Pancreas (tissue), 10 donors: ENCODE measurements around the gene UQCC3. TPM values are rescaled to one million over a fixed set of nuclear protein-coding genes. Genes with fewer than 3 reads are reported as not detected.
A peak's percentile ranks its signal among the peaks of the same experiment; 100 is the strongest.

Experiments
- ATAC-seq, 4 donors: fragments of 200-7000 bp; cut with Tn5 transposase; one replicate each; pipeline versions ENCODE4 v1.8.0 to v1.9.1; 2020; ENCODE audit warnings: mild to moderate bottlenecking in 4 of 4, moderate library complexity in 4 of 4
- DNase-seq, 6 donors: peaks; one replicate each; pipeline ENCODE4 v3.0.0-alpha.2; 2020
- FAIRE-seq: peaks from 2 replicates; lab custom pipeline; 2012; peaks lifted over from hg19 to GRCh38; lab: Jason Lieb, UNC
- H3K27ac ChIP-seq, 4 donors: fragments of 200-600 bp; sonication (generic); 1 replicate in 3 of 4; 2 replicates in 1 of 4; pipeline versions ENCODE4 v1.5.0 to v1.8.0; 2020
- H3K27me3 ChIP-seq, 4 donors: fragments of 200-600 bp; one replicate each; pipeline ENCODE4 v1.8.0; 2021
- H3K36me3 ChIP-seq, 3 donors: fragments of 200-600 bp; sonication (generic) in 1 of 3; one replicate each; pipeline versions ENCODE4 v1.5.0 to v1.8.0; 2020 to 2021
- H3K4me1 ChIP-seq, 3 donors: fragments of 200-600 bp; one replicate each; pipeline ENCODE4 v1.8.0; 2021
- H3K4me3 ChIP-seq, 4 donors: fragments of 200-600 bp; sonication (generic) in 2 of 4; one replicate each; pipeline versions ENCODE4 v1.5.0 to v1.8.0; 2020 to 2021
- H3K9me3 ChIP-seq, 4 donors: fragments of 200-600 bp; one replicate each; pipeline ENCODE4 v1.8.0; 2021
- CTCF ChIP-seq, 4 donors: fragments of 200-600 bp; sonication (generic) in 3 of 4; IDR thresholded peaks; one replicate each; pipeline versions ENCODE4 v1.5.0 to v1.8.0; 2021; ENCODE audit warnings: antibody characterized with exemption in 4 of 4
- WGBS, 2 donors: extraction: QIAGEN DNeasy Blood & Tissue Kit; methylation state at CpG; one replicate each; pipeline ENCODE4 v1.1.7; 2013; 5-methylcytosine and 5-hydroxymethylcytosine counted together
- intact Hi-C, 3 donors: fragments of 100-400 bp; cut with DNase I; formaldehyde crosslinking; loops; one replicate each; pipeline versions ENCODE4 v1.11.1 to v1.14.2; 2022
- polyA plus RNA-seq, 2 donors: library from polyadenylated mRNA; stranded (reverse); fragments of 200-250 nt; gene quantifications; one replicate each; pipeline ENCODE4 v1.2.3, GENCODE V29; 2013
- total RNA-seq, 6 donors: library from RNA; stranded (reverse); fragmentation: NEBNext Ultra II Directional in 4 of 6; extraction: Animal tissue kit (Norgen Biotek cat#: 25700) in 4 of 6; gene quantifications; one replicate each; pipeline versions ENCODE4 v1.2.1 to v1.2.4, GENCODE V29; 2021 to 2023
- donor health status: healthy with polysubstance abuse.
- donor health status: DM: no; HTN: no; CAD: no; lungs with moderate emphysema.
- donor health status: DM: no; HTN: no; CAD: no.
- donor health status: control.
- donor health status: control.
- donor health status: Bipolar disorder and iron deficiency.
- donor health status: DM: yes; HTN: yes; CAD: no.
- donor health status: DM: no; HTN: no; CAD: no.
- donor health status: DM: no; HTN: no; CAD: no.
- donor health status: DM: yes; HTN: yes; CAD: no.

Gene UQCC3
- total and polyA plus RNA-seq, 8 donors = 3.2 to 17.3 (median 4.1) TPM

DNA sequence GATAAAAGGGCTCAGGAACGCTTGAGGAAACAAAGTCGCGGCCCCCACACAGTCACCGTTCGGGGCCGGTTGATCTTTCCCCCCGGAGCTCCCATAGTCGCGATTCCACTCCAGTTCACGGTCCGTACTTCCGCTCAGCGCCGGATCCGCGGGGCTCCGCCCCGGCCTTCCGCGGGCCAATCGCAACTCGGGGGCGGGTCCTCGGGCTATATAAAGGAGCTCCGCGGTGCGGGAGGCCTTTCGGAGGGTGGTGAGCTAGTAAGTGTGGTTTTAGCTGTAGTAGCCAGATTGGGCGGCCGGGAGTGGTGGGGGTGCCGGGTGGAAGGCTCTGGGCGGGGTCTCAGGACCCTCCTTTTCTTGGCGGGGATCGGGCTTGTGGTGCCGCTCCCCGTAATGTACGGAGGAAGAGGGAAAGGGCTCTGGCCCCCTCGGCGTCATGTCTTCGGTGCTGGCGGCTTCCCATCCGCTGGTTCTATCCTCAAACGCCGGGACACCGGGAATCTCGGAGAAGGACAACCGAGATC lies 6.3 kb upstream of the UQCC3 start, which contains the start of the genes C11orf98 and CSKMT:
Gene C11orf98 (minus strand): TSS at position 136 of the 524 bp plus-strand sequence. CDS start 41 bp downstream, at position 95.
Gene CSKMT (plus strand): TSS at position 238 of the 524 bp plus-strand sequence. CDS start 568 bp downstream, outside the sequence.
- Histone ChIP-seq H3K27ac (peak within 1 kb of the TSS; percentile 51 to 84 (median 80)), H3K27me3 (no peaks in the 10 kb centered on the region), H3K36me3 (no peaks in the 10 kb centered on the region), H3K4me3 (peak within 1 kb of the TSS; percentile 48 to 79 (median 72)), H3K9me3 (no peaks in the 10 kb centered on the region), H3K4me1 (peaks cover 0 to 32% (median 12%) of the 10 kb centered on the region in 3 donors)
- WGBS, 2 donors = 0 to 1% methylated on average over 42 to 47 of the region's 47 CpGs
- FAIRE-seq (no peak), DNase-seq (peak; percentile 92 to 98 (median 96)), ATAC-seq (peak; percentile 94 to 98 (median 96))
- TF ChIP-seq CTCF (IDR thresholded peaks at IDR 0.05) = no peak
- intact Hi-C loops = no loop called here

- DNase-seq = peak in 5 of 6 donors; percentile 56 to 85 (median 58)
Measured at GRCh38 chr11:62665599-62666258, 5.7 kb upstream of the UQCC3 start.

DNA sequence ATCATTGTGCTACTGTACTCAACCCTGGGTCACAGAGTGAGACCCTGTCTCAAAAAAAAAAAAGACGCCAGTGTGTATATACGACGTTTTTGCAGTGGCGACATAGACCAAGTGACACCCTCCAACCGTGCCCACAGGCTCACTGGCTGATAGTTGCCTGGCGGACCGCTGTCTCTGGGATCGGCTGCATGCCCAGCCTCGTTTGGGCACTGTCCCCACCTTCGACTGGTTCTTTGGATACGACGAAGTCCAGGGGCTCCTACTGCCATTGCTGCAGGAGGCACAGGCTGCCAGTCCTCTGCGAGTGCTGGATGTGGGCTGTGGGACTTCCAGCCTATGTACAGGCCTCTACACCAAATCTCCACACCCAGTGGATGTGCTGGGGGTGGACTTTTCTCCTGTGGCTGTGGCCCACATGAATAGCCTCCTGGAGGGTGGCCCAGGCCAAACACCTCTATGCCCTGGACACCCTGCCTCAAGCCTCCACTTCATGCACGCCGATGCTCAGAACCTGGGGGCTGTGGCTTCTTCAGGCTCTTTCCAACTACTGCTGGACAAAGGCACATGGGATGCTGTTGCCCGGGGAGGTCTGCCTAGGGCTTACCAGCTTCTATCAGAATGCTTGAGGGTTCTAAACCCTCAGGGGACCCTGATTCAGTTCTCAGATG lies 5.1 kb upstream of the UQCC3 start:
- ATAC-seq = no peak
- peaks cover 0 to 40% (median 18%) of the 10 kb centered on the region in 3 donors for H3K4me1 ChIP-seq

More at GRCh38 chr11:62665599-62666258, 5.7 kb upstream of the UQCC3 start:
- peak overlapping the region; percentile 51 to 84 (median 80) for H3K27ac ChIP-seq
- H3K4me3 ChIP-seq = peak overlapping the region; percentile 48 to 79 (median 72)
- no peak for TF ChIP-seq CTCF (IDR thresholded peaks at IDR 0.05)
- peaks cover 0 to 38% (median 15%) of the 10 kb centered on the region in 3 donors for H3K4me1 ChIP-seq
- no peaks in the 10 kb centered on the region for H3K27me3 ChIP-seq
- intact Hi-C loops = no loop called here
- peak; percentile 42 to 50 (median 46) for ATAC-seq
- FAIRE-seq = no peak
- WGBS, 2 donors = 1 to 4% methylated on average over 39 of the region's 39 CpGs
- no peaks in the 10 kb centered on the region for H3K9me3 ChIP-seq
- H3K36me3 ChIP-seq = no peaks in the 10 kb centered on the region

DNA sequence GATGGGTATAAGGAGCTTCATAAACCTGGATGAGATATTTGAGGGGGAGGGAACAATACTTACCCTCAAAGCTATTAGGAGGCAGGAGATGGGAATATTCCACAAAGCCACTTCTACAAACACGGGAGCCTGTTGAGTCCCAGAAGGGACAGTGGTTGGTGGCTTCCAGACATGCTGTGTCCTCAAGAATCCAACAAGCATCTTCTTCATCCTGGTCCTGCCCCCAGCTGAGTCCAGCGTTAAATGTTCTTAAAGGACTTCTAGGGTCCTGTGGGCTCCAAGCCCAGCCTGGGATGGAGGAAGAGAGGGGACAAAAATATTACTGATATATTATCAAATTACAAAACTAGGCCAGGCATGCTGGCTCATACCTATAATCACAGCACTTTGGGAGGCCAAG lies 4.0 kb upstream of the UQCC3 start:
- H3K4me1 ChIP-seq = peaks cover 0 to 41% (median 18%) of the 10 kb centered on the region in 3 donors
- no peaks in the 10 kb centered on the region for H3K36me3 ChIP-seq
- 65 to 75% methylated on average over 2 of the region's 2 CpGs for WGBS, 2 donors
- no peaks in the 10 kb centered on the region for H3K27me3 ChIP-seq
- H3K9me3 ChIP-seq = no peaks in the 10 kb centered on the region
- FAIRE-seq (no peak), DNase-seq (no peak), ATAC-seq (no peak)
- intact Hi-C loops = no loop called here
- H3K4me3 ChIP-seq = no peak overlapping the region
- no peak for TF ChIP-seq CTCF (IDR thresholded peaks at IDR 0.05)
- no peak overlapping the region for H3K27ac ChIP-seq

More for the DNA sequence above, 5.1 kb upstream of the UQCC3 start:
- Histone ChIP-seq H3K27ac (peak overlapping the region; percentile 51 to 84 (median 80)), H3K36me3 (no peaks in the 10 kb centered on the region), H3K27me3 (no peaks in the 10 kb centered on the region), H3K4me3 (peak overlapping the region; percentile 48 to 79 (median 72)), H3K9me3 (no peaks in the 10 kb centered on the region)
- intact Hi-C loops = no loop called here
- DNase-seq (peak in 1 of 6 donors; percentile 40), FAIRE-seq (no peak)
- 32 to 50% methylated on average over 16 of the region's 16 CpGs for WGBS, 2 donors
- TF ChIP-seq CTCF (IDR thresholded peaks at IDR 0.05) = no peak
